Stomach (tissue), 19 donors: ENCODE data around the gene ZNF462. TPM values are rescaled to one million over a fixed set of nuclear protein-coding genes. Genes with fewer than 3 reads are reported as not detected.

Experiments used
- DNase-seq, 2 donors: peaks; one replicate each; pipeline versions ENCODE4 v3.0.0 to v3.0.0-alpha.2; 2013 to 2019
- H3K27ac ChIP-seq, 5 donors: fragments of 200-600 bp in 4 of 5; sonication (generic) in 4 of 5; one replicate each; pipeline ENCODE4 v1.5.1; 2013 to 2019; ENCODE audit warnings: mild to moderate bottlenecking in 1 of 5, moderate library complexity in 1 of 5
- H3K27me3 ChIP-seq, 3 donors: fragments of 200-600 bp; sonication (generic); one replicate each; pipeline ENCODE4 v1.5.1; 2017 to 2019; ENCODE audit warnings: mixed run types in 1 of 3
- H3K36me3 ChIP-seq, 4 donors: fragments of 200-600 bp; sonication (generic); 1 replicate in 3 of 4; 2 replicates in 1 of 4; pipeline ENCODE4 v1.5.1; 2016 to 2019
- H3K4me1 ChIP-seq, 4 donors: fragments of 200-600 bp; sonication (generic); one replicate each; pipeline ENCODE4 v1.5.1; 2016 to 2019
- H3K4me3 ChIP-seq, 4 donors: fragments of 200-600 bp; sonication (generic) in 3 of 4; one replicate each; pipeline ENCODE4 v1.5.1; 2016 to 2019; ENCODE audit warnings: mild to moderate bottlenecking in 1 of 4
- H3K9me3 ChIP-seq, 4 donors: fragments of 200-600 bp; sonication (generic); one replicate each; pipeline ENCODE4 v1.5.1; 2016 to 2019
- CTCF ChIP-seq, 7 experiments: fragments of 450-650 bp in 4 of 7; fragments of 200-600 bp in 3 of 7; sonication (generic) in 3 of 7; IDR thresholded peaks; one replicate each; pipeline ENCODE4 v1.5.1; 2016 to 2019; ENCODE audit warnings: antibody characterized with exemption in 7 of 7, control low read depth in 2 of 7, mild to moderate bottlenecking in 1 of 7
- EP300 ChIP-seq: sonication (generic); formaldehyde crosslinking; IDR thresholded peaks from one replicate; pipeline ENCODE4 v1.6.1; 2017; ENCODE audit warnings: antibody characterized with exemption
- POLR2A ChIP-seq, 4 donors: fragments of 450-650 bp; IDR thresholded peaks; one replicate each; pipeline ENCODE4 v1.6.1; 2016; ENCODE audit warnings: antibody characterized with exemption in 4 of 4, control low read depth in 2 of 4, mild to moderate bottlenecking in 1 of 4, moderate library complexity in 1 of 4
- POLR2AphosphoS5 ChIP-seq, 3 donors: sonication (generic); formaldehyde crosslinking; IDR thresholded peaks; one replicate each; pipeline ENCODE4 v1.6.1; 2016; ENCODE audit warnings: antibody characterized with exemption in 3 of 3
- WGBS, 5 donors: extraction: QIAGEN DNeasy Blood & Tissue Kit in 3 of 5; methylation state at CpG; one replicate each; pipeline versions ENCODE4 v1.1.5 to v1.1.7; 2013 to 2018; 5-methylcytosine and 5-hydroxymethylcytosine counted together
- intact Hi-C: fragments of 100-400 bp; cut with DNase I; formaldehyde crosslinking; loops from one replicate; pipeline ENCODE4 v1.15.1; 2023; ENCODE audit warnings: low total_unique reads
- long read RNA-seq, 10 donors: transcript quantifications; one replicate each; lab custom pipeline, GENCODE V29; 2026
- polyA plus RNA-seq, 3 donors: library from polyadenylated mRNA; stranded (reverse); fragments of 200-250 nt; gene quantifications; one replicate each; pipeline ENCODE4 v1.2.3, GENCODE V29; 2013
- total RNA-seq, 5 donors: library from RNA; depleted of rRNA; stranded (reverse); fragments of >200 nt; gene quantifications; one replicate each; pipeline versions ENCODE4 v1.1.0 to v1.2.3, GENCODE V29; 2014 to 2016
- donor health status: healthy with polysubstance abuse.
- donor health status: Bipolar disorder and iron deficiency.
- donor health status: healthy.

The ZNF462 gene
- total RNA-seq: 10 to 100 TPM in 4 of 5 donors, 1 to 10 TPM in 1; 4.9 to 60.1 (median 17.0) TPM
- 1 to 10 TPM in 2 of 3 donors, under 1 TPM in 1; 0.50 to 1.8 (median 1.5) TPM for polyA plus RNA-seq
- long read RNA-seq, donor 1: 0 reads
- long read RNA-seq, donor 2, partial matches to known transcripts: 0 of 1 reads
- long read RNA-seq, donor 2, other reads (novel, unspliced or antisense): 0 of 1 reads
- long read RNA-seq, donor 3: 0 reads
- long read RNA-seq, donor 4: 0 reads
- long read RNA-seq, donor 5: 0 reads
- long read RNA-seq, donor 6, partial matches to known transcripts: 7 of 8 reads
- long read RNA-seq, donor 6, other reads (novel, unspliced or antisense): 0 of 8 reads
- long read RNA-seq, donor 7, full-length matches to known transcripts: 1 of 1 reads
- long read RNA-seq, donor 7, partial matches to known transcripts: 0 of 1 reads
- long read RNA-seq, donor 7, other reads (novel, unspliced or antisense): 0 of 1 reads
- long read RNA-seq, donor 8: 0 reads
- long read RNA-seq, donor 9: 0 reads
- long read RNA-seq, donor 10: 0 reads

GRCh38 chr9:106862821-106863720 lies at the start of gene ZNF462:
ZNF462 (plus strand) TSS chr9:106863166; CDS start chr9:106923384, 60,218 bp downstream.
- H3K4me3 ChIP-seq: peak within 1 kb of the TSS; percentile 67 to 79 (median 72)
- intact Hi-C loops: no loop called here
- H3K36me3 ChIP-seq: no peaks in the 10 kb centered on the region
- H3K27ac ChIP-seq: peak within 1 kb of the TSS; percentile 56 to 87 (median 78)
- H3K27me3 ChIP-seq: peaks cover 0 to 58% (median 37%) of the 10 kb centered on the region in 3 donors
- DNase-seq: peak in 1 of 2 donors; percentile 83
- H3K4me1 ChIP-seq: peaks cover 0 to 48% (median 40%) of the 10 kb centered on the region in 4 donors
- H3K9me3 ChIP-seq: no peaks in the 10 kb centered on the region
- WGBS, 5 donors: 0 to 3% (median 1%) methylated on average over 33 of the region's 33 CpGs
- TF ChIP-seq CTCF (IDR thresholded peaks at IDR 0.05): peak in 3 of 7 experiments; percentile 21 to 69 (median 65)
- TF ChIP-seq EP300: no peak

GRCh38 chr9:106816524-106816923 lies 46.4 kb upstream of the ZNF462 start:
- intact Hi-C loops: no loop called here
- no peaks in the 10 kb centered on the region for H3K36me3 ChIP-seq
- no peak for TF ChIP-seq EP300
- no peak for TF ChIP-seq CTCF (IDR thresholded peaks at IDR 0.05)
- H3K4me1 ChIP-seq: no peaks in the 10 kb centered on the region
- no peaks in the 10 kb centered on the region for H3K27me3 ChIP-seq
- no peak overlapping the region for H3K27ac ChIP-seq
- WGBS, 5 donors: 46 to 63% (median 49%) methylated on average over 2 of the region's 2 CpGs
- DNase-seq: no peak
- H3K4me3 ChIP-seq: no peak overlapping the region
- H3K9me3 ChIP-seq: peaks cover 0 to 12% (median 0%) of the 10 kb centered on the region in 4 donors

GRCh38 chr9:106818034-106818433 lies 44.9 kb upstream of the ZNF462 start:
- H3K27me3 ChIP-seq: no peaks in the 10 kb centered on the region
- WGBS, 5 donors: 91 to 94% (median 91%) methylated on average over 5 of the region's 5 CpGs
- no peaks in the 10 kb centered on the region for H3K36me3 ChIP-seq
- H3K4me3 ChIP-seq: no peak overlapping the region
- DNase-seq: no peak
- H3K27ac ChIP-seq: no peak overlapping the region
- peaks cover 0 to 12% (median 0%) of the 10 kb centered on the region in 4 donors for H3K9me3 ChIP-seq
- H3K4me1 ChIP-seq: no peaks in the 10 kb centered on the region
- intact Hi-C loops: no loop called here
- TF ChIP-seq POLR2AphosphoS5 (IDR thresholded peaks at IDR 0.05): no peak
- TF ChIP-seq CTCF (IDR thresholded peaks at IDR 0.05): no peak
- no peak for TF ChIP-seq EP300
- no peak for TF ChIP-seq POLR2A (IDR thresholded peaks at IDR 0.05)

GRCh38 chr9:106820866-106821265 lies 42.1 kb upstream of the ZNF462 start:
- no peaks in the 10 kb centered on the region for H3K36me3 ChIP-seq
- TF ChIP-seq POLR2A (IDR thresholded peaks at IDR 0.05): no peak
- no peak for TF ChIP-seq CTCF (IDR thresholded peaks at IDR 0.05)
- no peak for TF ChIP-seq POLR2AphosphoS5 (IDR thresholded peaks at IDR 0.05)
- TF ChIP-seq EP300: no peak
- intact Hi-C loops: no loop called here

More at GRCh38 chr9:106820866-106821265, 42.1 kb upstream of the ZNF462 start:
- no peaks in the 10 kb centered on the region for H3K27me3 ChIP-seq
- H3K27ac ChIP-seq: no peak overlapping the region
- H3K9me3 ChIP-seq: no peaks in the 10 kb centered on the region
- no peaks in the 10 kb centered on the region for H3K4me1 ChIP-seq
- 35 to 47% (median 43%) methylated on average over 1 of the region's 1 CpG for WGBS, 5 donors
- DNase-seq: no peak
- H3K4me3 ChIP-seq: no peak overlapping the region
